Measurements from ENCODE around the gene PREX1. TPM values are rescaled to one million over a fixed set of nuclear protein-coding genes. Genes with fewer than 3 reads are reported as not detected.

The PREX1 gene
- total RNA-seq, 2 experiments from 2014 or later = 20.7 to 25.3 TPM

DNA sequence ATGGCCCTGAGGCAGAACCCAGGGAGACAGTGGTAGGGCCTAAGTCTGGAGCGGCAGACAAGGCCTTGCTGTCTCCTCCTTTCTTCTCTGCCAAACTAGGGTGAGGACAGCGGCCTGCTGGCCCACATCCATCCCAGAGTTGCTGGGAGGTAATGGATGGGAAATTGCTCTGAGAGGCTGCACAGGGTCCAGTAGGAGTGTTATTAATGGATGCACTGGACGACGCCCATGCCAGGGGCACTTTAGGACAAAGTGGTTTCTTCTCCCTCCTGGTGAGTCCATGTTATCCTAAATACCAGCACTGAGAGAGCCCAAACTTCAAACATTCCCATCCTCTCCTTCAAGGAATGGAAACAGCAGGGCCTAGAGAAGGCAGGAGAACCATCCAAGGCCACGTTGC lies 28.3 kb upstream of the PREX1 start:
- Histone ChIP-seq H3K9me2 (ENCODE audit: insufficient read depth, low read length) (no peaks in the 10 kb centered on the region), H4K20me1 (ENCODE audit: insufficient read depth, low read length) (no peaks in the 10 kb centered on the region), H3K4me1 (ENCODE audit: insufficient read depth, low read length, poor library complexity, severe bottlenecking) (peaks cover 21% of the 10 kb centered on the region), H3K79me2 (ENCODE audit: insufficient read depth, low read depth, low read length) (no peaks in the 10 kb centered on the region), H3K9me3 (ENCODE audit: low read length) (no peaks in the 10 kb centered on the region), H2AFZ (ENCODE audit: low read length) (no peak overlapping the region), H3K27ac (ENCODE audit: low read depth, low read length, poor library complexity, severe bottlenecking) (no peak overlapping the region), H3K4me3 (ENCODE audit: low read depth, low read length, poor library complexity, severe bottlenecking) (no peak overlapping the region), H3K36me3 (ENCODE audit: insufficient read depth, low read length) (no peaks in the 10 kb centered on the region), H3K4me2 (ENCODE audit: low read length) (no peak overlapping the region)
- TF ChIP-seq, protein P1, sequence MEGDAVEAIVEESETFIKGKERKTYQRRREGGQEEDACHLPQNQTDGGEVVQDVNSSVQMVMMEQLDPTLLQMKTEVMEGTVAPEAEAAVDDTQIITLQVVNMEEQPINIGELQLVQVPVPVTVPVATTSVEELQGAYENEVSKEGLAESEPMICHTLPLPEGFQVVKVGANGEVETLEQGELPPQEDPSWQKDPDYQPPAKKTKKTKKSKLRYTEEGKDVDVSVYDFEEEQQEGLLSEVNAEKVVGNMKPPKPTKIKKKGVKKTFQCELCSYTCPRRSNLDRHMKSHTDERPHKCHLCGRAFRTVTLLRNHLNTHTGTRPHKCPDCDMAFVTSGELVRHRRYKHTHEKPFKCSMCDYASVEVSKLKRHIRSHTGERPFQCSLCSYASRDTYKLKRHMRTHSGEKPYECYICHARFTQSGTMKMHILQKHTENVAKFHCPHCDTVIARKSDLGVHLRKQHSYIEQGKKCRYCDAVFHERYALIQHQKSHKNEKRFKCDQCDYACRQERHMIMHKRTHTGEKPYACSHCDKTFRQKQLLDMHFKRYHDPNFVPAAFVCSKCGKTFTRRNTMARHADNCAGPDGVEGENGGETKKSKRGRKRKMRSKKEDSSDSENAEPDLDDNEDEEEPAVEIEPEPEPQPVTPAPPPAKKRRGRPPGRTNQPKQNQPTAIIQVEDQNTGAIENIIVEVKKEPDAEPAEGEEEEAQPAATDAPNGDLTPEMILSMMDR (conservative IDR thresholded peaks at IDR 0.05; ENCODE audit: low read length) = no peak
- no peak for TF ChIP-seq EZH2phosphoT487 (IDR thresholded peaks at IDR 0.05; ENCODE audit: borderline replicate concordance, low read depth, low read length)
- BruUV-seq (replicated peaks) = no TSS peak
- ChIA-PET CTCF (ENCODE audit: unreplicated experiment) (no interaction called here), POLR2A (no interaction called here)
- intact Hi-C loops (cut with micrococcal nuclease; ENCODE audit: unreplicated experiment) = no loop called here
- no peak for DNase-seq (ENCODE audit: low spot score)

DNA sequence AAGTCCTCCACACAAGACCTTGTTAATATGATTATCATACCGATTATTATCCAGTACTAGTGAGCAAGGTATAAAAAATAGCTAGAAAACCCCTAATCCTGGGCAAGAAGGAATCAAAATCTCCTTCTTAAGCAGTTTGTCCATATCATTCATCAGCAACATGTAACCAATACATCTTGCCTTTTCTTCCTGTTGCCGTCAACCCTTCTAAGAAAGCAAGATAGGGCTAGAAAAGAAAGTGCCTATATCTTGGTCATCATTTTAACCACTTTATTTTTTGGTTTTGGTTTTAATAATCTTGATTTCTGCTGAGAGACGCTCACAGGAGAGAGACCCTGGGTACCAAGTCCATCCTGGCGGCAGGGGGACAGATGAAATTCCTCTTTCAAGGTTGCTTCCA lies 27.2 kb upstream of the PREX1 start:
- H3K4me3 ChIP-seq (ENCODE audit: low read depth, low read length, poor library complexity, severe bottlenecking) = no peak overlapping the region
- TF ChIP-seq, protein P1 (conservative IDR thresholded peaks at IDR 0.05; ENCODE audit: low read length) = no peak
- ChIA-PET POLR2A (no interaction called here), CTCF (ENCODE audit: unreplicated experiment) (no interaction called here)
- H4K20me1 ChIP-seq (ENCODE audit: insufficient read depth, low read length) = no peaks in the 10 kb centered on the region
- no peaks in the 10 kb centered on the region for H3K36me3 ChIP-seq (ENCODE audit: insufficient read depth, low read length)
- no peaks in the 10 kb centered on the region for H3K9me2 ChIP-seq (ENCODE audit: insufficient read depth, low read length)
- no peaks in the 10 kb centered on the region for H3K79me2 ChIP-seq (ENCODE audit: insufficient read depth, low read depth, low read length)
- DNase-seq (ENCODE audit: low spot score) = no peak
- no TSS peak for BruUV-seq (replicated peaks)
- no peak overlapping the region for H2AFZ ChIP-seq (ENCODE audit: low read length)
- H3K27ac ChIP-seq (ENCODE audit: low read depth, low read length, poor library complexity, severe bottlenecking) = no peak overlapping the region
- intact Hi-C loops (cut with micrococcal nuclease; ENCODE audit: unreplicated experiment) = no loop called here
- no peak overlapping the region for H3K4me2 ChIP-seq (ENCODE audit: low read length)
- peaks cover 10% of the 10 kb centered on the region for H3K4me1 ChIP-seq (ENCODE audit: insufficient read depth, low read length, poor library complexity, severe bottlenecking)
- H3K9me3 ChIP-seq (ENCODE audit: low read length) = no peaks in the 10 kb centered on the region

GRCh38 chr20:48852609-48853008 lies 24.8 kb upstream of the PREX1 start:
- H3K9me2 ChIP-seq (ENCODE audit: insufficient read depth, low read length) = no peaks in the 10 kb centered on the region
- no peak for DNase-seq (ENCODE audit: low spot score)
- POLR2A ChIA-PET = no interaction called here
- H3K9me3 ChIP-seq (ENCODE audit: low read length) = peaks cover 3% of the 10 kb centered on the region; the same call in 1 of the 2 replicates
- BruUV-seq (replicated peaks) = no TSS peak
- intact Hi-C loops (cut with micrococcal nuclease; ENCODE audit: unreplicated experiment) = no loop called here
- H4K20me1 ChIP-seq (ENCODE audit: insufficient read depth, low read length) = no peaks in the 10 kb centered on the region
- no peak overlapping the region for H3K27ac ChIP-seq (ENCODE audit: low read depth, low read length, poor library complexity, severe bottlenecking)
- no peak for TF ChIP-seq EZH2phosphoT487 (IDR thresholded peaks at IDR 0.05; ENCODE audit: borderline replicate concordance, low read depth, low read length)
- TF ChIP-seq, protein P1 (conservative IDR thresholded peaks at IDR 0.05; ENCODE audit: low read length) = no peak
- no peaks in the 10 kb centered on the region for H3K36me3 ChIP-seq (ENCODE audit: insufficient read depth, low read length)
- CTCF ChIA-PET (ENCODE audit: unreplicated experiment) = no interaction called here
- H2AFZ ChIP-seq (ENCODE audit: low read length) = no peak overlapping the region
- no peak overlapping the region for H3K4me2 ChIP-seq (ENCODE audit: low read length)
- no peaks in the 10 kb centered on the region for H3K4me1 ChIP-seq (ENCODE audit: insufficient read depth, low read length, poor library complexity, severe bottlenecking)
- no peaks in the 10 kb centered on the region for H3K79me2 ChIP-seq (ENCODE audit: insufficient read depth, low read depth, low read length)
- H3K4me3 ChIP-seq (ENCODE audit: low read depth, low read length, poor library complexity, severe bottlenecking) = no peak overlapping the region

All from OCI-LY7 (cell line).